B cell (primary cell): ENCODE measurements around the gene ZBTB12. TPM values are rescaled to one million over a fixed set of nuclear protein-coding genes. Genes with fewer than 3 reads are reported as not detected.

Experiments
- ATAC-seq: fragments of 200-7000 bp; cut with Tn5 transposase; one replicate; pipeline ENCODE4 v1.10.0; 2021; ENCODE audit warnings: low read depth, mild to moderate bottlenecking, moderate number of reproducible peaks, moderate library complexity
- CTCF ChIA-PET: fragments of 350-600 bp; sonication (Branson Sonifier 250); formaldehyde crosslinking; loops from one replicate; lab custom pipeline; 2021; ENCODE audit warnings: antibody characterized with exemption, inconsistent platforms; lab: Charles Lee
- POLR2A ChIA-PET: fragments of 350-600 bp; sonication (Branson Sonifier 250); formaldehyde crosslinking; loops from one replicate; lab custom pipeline; 2021; ENCODE audit warnings: antibody characterized with exemption; lab: Charles Lee
- DNase-seq: peaks from one replicate; pipeline ENCODE4 v3.0.0; 2013
- H2AFZ ChIP-seq: 2 replicates; pipeline ENCODE4 v1.6.1; 2012; ENCODE audit warnings: mild to moderate bottlenecking, low read depth, low read length; ENCODE audit not compliant: insufficient read depth, poor library complexity, severe bottlenecking
- H3K27ac ChIP-seq, 2 donors: 1 replicate in 1 of 2; 2 replicates in 1 of 2; pipeline ENCODE4 v1.5.1; 2012 to 2013; ENCODE audit warnings: low read length in 2 of 2, mild to moderate bottlenecking in 2 of 2, moderate library complexity in 1 of 2
- H3K27me3 ChIP-seq, 4 experiments: fragments of 200-600 bp in 1 of 4; sonication (generic) in 1 of 4; replicated peaks in 1 of 4; 1 replicate in 2 of 4; 2 replicates in 2 of 4; pipeline versions ENCODE4 v1.6.1 to v1.7.0; 2013 to 2016; ENCODE audit warnings: low read length in 3 of 4, mild to moderate bottlenecking in 2 of 4, mixed read lengths in 1 of 4, moderate library complexity in 1 of 4; ENCODE audit not compliant: insufficient read depth in 4 of 4, control insufficient read depth in 3 of 4; ENCODE audit errors: control extremely low read depth in 1 of 4
- H3K36me3 ChIP-seq, 2 experiments: replicated peaks in 1 of 2; 1 replicate in 1 of 2; 2 replicates in 1 of 2; pipeline versions ENCODE4 v1.6.1 to v1.7.1; 2013; ENCODE audit warnings: low read length in 1 of 2; ENCODE audit not compliant: insufficient read depth in 2 of 2, control insufficient read depth in 1 of 2; ENCODE audit errors: control extremely low read depth in 1 of 2, extremely low read depth in 1 of 2
- H3K4me1 ChIP-seq, 2 donors: fragments of 200-600 bp in 1 of 2; sonication (generic) in 1 of 2; 1 replicate in 1 of 2; 2 replicates in 1 of 2; pipeline versions ENCODE4 v1.5.1 to v1.6.1; 2013 to 2017; ENCODE audit warnings: low read length in 2 of 2; ENCODE audit not compliant: control insufficient read depth in 2 of 2, insufficient read depth in 2 of 2
- H3K4me2 ChIP-seq: replicated peaks from 2 replicates; pipeline ENCODE3; 2012; ENCODE audit warnings: mild to moderate bottlenecking, low read depth, low read length; ENCODE audit not compliant: poor library complexity, severe bottlenecking
- H3K4me3 ChIP-seq, 5 experiments: fragments of 200-600 bp in 1 of 5; sonication (generic) in 1 of 5; 1 replicate in 3 of 5; 2 replicates in 2 of 5; pipeline versions ENCODE4 v1.5.1 to v1.7.0; 2011 to 2016; ENCODE audit warnings: low read length in 4 of 5, mild to moderate bottlenecking in 4 of 5, low read depth in 2 of 5, control low read depth in 1 of 5, moderate library complexity in 1 of 5; ENCODE audit not compliant: insufficient read depth in 1 of 5; ENCODE audit errors: control extremely low read depth in 1 of 5, extremely low read depth in 1 of 5
- H3K79me2 ChIP-seq: fragments of 200-600 bp; sonication (generic); one replicate; pipeline ENCODE4 v1.6.0; 2016; ENCODE audit warnings: low read length; ENCODE audit not compliant: control insufficient read depth, insufficient read depth
- H3K9ac ChIP-seq: fragments of 200-600 bp; sonication (generic); 2 replicates; pipeline ENCODE4 v1.6.1; 2017; ENCODE audit warnings: mild to moderate bottlenecking, low read length, moderate library complexity
- H3K9me3 ChIP-seq, 3 donors: one replicate each; pipeline versions ENCODE4 v1.6.1 to v1.7.1; 2013; ENCODE audit warnings: low read length in 2 of 3; ENCODE audit not compliant: control insufficient read depth in 2 of 3, insufficient read depth in 1 of 3; ENCODE audit errors: control extremely low read depth in 1 of 3
- H4K20me1 ChIP-seq: 2 replicates; pipeline ENCODE4 v1.6.0; 2012; ENCODE audit warnings: mild to moderate bottlenecking, low read length; ENCODE audit not compliant: insufficient read depth, control insufficient read depth, poor library complexity, severe bottlenecking
- H3K27ac Mint-ChIP-seq: one replicate; pipeline ENCODE4 v1.8.0; 2021; ENCODE audit warnings: mixed read lengths
- H3K27me3 Mint-ChIP-seq: one replicate; pipeline ENCODE4 v1.8.0; 2021; ENCODE audit warnings: mixed read lengths
- H3K4me1 Mint-ChIP-seq: one replicate; pipeline ENCODE4 v1.8.0; 2021; ENCODE audit warnings: mixed read lengths
- H3K4me3 Mint-ChIP-seq: one replicate; pipeline ENCODE4 v1.8.0; 2021; ENCODE audit warnings: mixed read lengths
- H3K9me3 Mint-ChIP-seq: one replicate; pipeline ENCODE4 v1.8.0; 2022; ENCODE audit warnings: mixed read lengths; ENCODE audit not compliant: insufficient read depth
- CTCF ChIP-seq: fragments of 200-600 bp; IDR thresholded peaks from one replicate; pipeline ENCODE4 v1.8.0; 2022; ENCODE audit warnings: antibody characterized with exemption, mild to moderate bottlenecking
- EZH2 ChIP-seq: IDR thresholded peaks from 2 replicates; pipeline ENCODE4 v1.6.1; 2012; ENCODE audit warnings: borderline replicate concordance, low read depth, mild to moderate bottlenecking, moderate library complexity, low read length; ENCODE audit not compliant: insufficient read depth, poor library complexity, severe bottlenecking
- WGBS: methylation state at CpG from one replicate; pipeline ENCODE4 v1.1.5; 2013; ENCODE audit warnings: missing lambda C conversion rate; ENCODE audit not compliant: insufficient coverage; 5-methylcytosine and 5-hydroxymethylcytosine counted together
- intact Hi-C: fragments of 100-400 bp; cut with micrococcal nuclease; formaldehyde crosslinking; loops from one replicate; pipeline ENCODE4 v1.10.0; 2022
- polyA plus RNA-seq: library from polyadenylated mRNA; depleted of rRNA; stranded (reverse); fragments of >200 nt; gene quantifications from 2 replicates; pipeline ENCODE4 v1.2.3, GENCODE V29; 2012
- total RNA-seq, 2 donors: library from RNA; stranded (reverse); fragments of 120-200 nt in 1 of 2; gene quantifications; 1 replicate in 1 of 2; 2 replicates in 1 of 2; pipeline versions ENCODE4 v1.2.3 to v1.2.4, GENCODE V29; 2013 to 2022

Gene ZBTB12
- total and polyA plus RNA-seq, 2 donors (not counting 1 experiment from before 2014, with no cell fraction given), result 1.4 to 8.9 TPM

- intact Hi-C loops, result no loop called here
- 71% methylated on average over 1 of the region's 7 CpGs for WGBS
- no peak overlapping the region for H3K4me3 Mint-ChIP-seq
- no peaks in the 10 kb centered on the region for H3K4me1 Mint-ChIP-seq
- no peak for TF ChIP-seq CTCF
- TF ChIP-seq EZH2, result no peak
- no peaks in the 10 kb centered on the region for H3K9me3 Mint-ChIP-seq
- no peak overlapping the region for H3K4me2 ChIP-seq
- no peak overlapping the region for H3K27ac Mint-ChIP-seq
- H3K27me3 Mint-ChIP-seq, result peaks cover 4% of the 10 kb centered on the region
- H2AFZ ChIP-seq, result no peak overlapping the region
- H4K20me1 ChIP-seq, result no peaks in the 10 kb centered on the region
- no peak overlapping the region for H3K27ac ChIP-seq
- POLR2A ChIA-PET, result no interaction called here
- no peaks in the 10 kb centered on the region for H3K79me2 ChIP-seq
- DNase-seq (no peak), ATAC-seq (no peak)
- no peaks in the 10 kb centered on the region for H3K4me1 ChIP-seq
- H3K4me3 ChIP-seq, result no peak overlapping the region
- H3K36me3 ChIP-seq, result peaks cover 0 to 19% of the 10 kb centered on the region in 2 experiments
- no peaks in the 10 kb centered on the region for H3K27me3 ChIP-seq
- CTCF ChIA-PET, result interaction anchor here (1.7 kb wide), 1 partner anchor 13 kb away, joined by 4 read pairs; no protein-coding TSS in a partner anchor
- no peaks in the 10 kb centered on the region for H3K9me3 ChIP-seq
- no peak overlapping the region for H3K9ac ChIP-seq
Observed at GRCh38 chr6:31876357-31876756, 25.5 kb downstream of the ZBTB12 start.

- ChIA-PET CTCF (no interaction called here), POLR2A (no interaction called here)
- H3K27ac ChIP-seq, result no peak overlapping the region
- H3K79me2 ChIP-seq, result no peaks in the 10 kb centered on the region
- DNase-seq, result no peak
- ATAC-seq, result no peak
- no CpG with 5 or more reads among the region's 5 CpGs for WGBS
- Mint-ChIP-seq H3K4me3 (no peak overlapping the region), H3K9me3 (no peaks in the 10 kb centered on the region), H3K27ac (no peak overlapping the region), H3K4me1 (no peaks in the 10 kb centered on the region), H3K27me3 (peaks cover 4% of the 10 kb centered on the region)
- H3K9ac ChIP-seq, result no peak overlapping the region
- no peaks in the 10 kb centered on the region for H3K9me3 ChIP-seq
- no peaks in the 10 kb centered on the region for H3K27me3 ChIP-seq
- no peak overlapping the region for H3K4me3 ChIP-seq
- no peak overlapping the region for H2AFZ ChIP-seq
- no peak for TF ChIP-seq EZH2
- no peak for TF ChIP-seq CTCF
- H3K36me3 ChIP-seq, result peaks cover 0 to 14% of the 10 kb centered on the region in 2 experiments
- intact Hi-C loops, result no loop called here
- no peaks in the 10 kb centered on the region for H4K20me1 ChIP-seq
- H3K4me1 ChIP-seq, result no peaks in the 10 kb centered on the region
- no peak overlapping the region for H3K4me2 ChIP-seq
Observed at GRCh38 chr6:31875877-31876276, 26.0 kb downstream of the ZBTB12 start.
